ENCODE measurements around the gene RABEP2.

DNA sequence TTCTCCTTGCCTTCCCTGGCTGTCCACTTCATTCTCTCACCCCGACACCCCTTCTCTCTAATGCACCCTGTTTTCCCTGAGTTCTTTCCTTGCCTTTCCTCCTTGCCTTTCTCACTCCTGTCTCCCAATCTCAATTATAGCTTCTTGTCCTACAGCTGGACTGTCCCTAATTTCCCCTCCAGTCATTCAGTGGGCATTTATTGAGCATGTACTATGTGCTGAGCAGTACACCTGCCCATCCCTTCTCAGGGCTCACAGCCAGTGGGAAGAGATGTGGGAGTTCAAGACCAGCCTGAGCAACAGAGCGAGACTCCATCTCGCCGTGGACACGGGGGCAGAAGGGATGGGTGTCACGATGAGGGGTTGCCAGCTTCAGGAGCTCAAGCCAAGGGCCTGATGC lies 41.0 kb downstream of the RABEP2 start:
- no peak for TF ChIP-seq CTCF (conservative IDR thresholded peaks at IDR 0.05 in 1 of 2, IDR thresholded peaks at IDR 0.05 in 1 of 2; ENCODE audit: low read depth in 1 of 2, low read length in 2 of 2)
- TF ChIP-seq EZH2 (IDR thresholded peaks at IDR 0.05; ENCODE audit: low read length, missing control alignments), result no peak
